Fibroblast of lung (primary cell): ENCODE results near the gene ORM2.

Experiments
- CTCF ChIP-seq, 2 donors: IDR thresholded peaks in 1 of 2; conservative IDR thresholded peaks in 1 of 2; 1 replicate in 1 of 2; 2 replicates in 1 of 2; pipeline ENCODE4 v1.5.1; 2011 to 2012; ENCODE audit warnings: low read length in 2 of 2, control low read depth in 1 of 2, inconsistent platforms in 1 of 2, low read depth in 1 of 2, mild to moderate bottlenecking in 1 of 2
- EZH2 ChIP-seq: IDR thresholded peaks from 2 replicates; pipeline ENCODE4 v1.5.1; 2012; ENCODE audit warnings: low read length, control low read depth, mild to moderate bottlenecking; ENCODE audit errors: missing control alignments

- TF ChIP-seq CTCF (conservative IDR thresholded peaks at IDR 0.05 in 1 of 2, IDR thresholded peaks at IDR 0.05 in 1 of 2; ENCODE audit: low read depth in 1 of 2, low read length in 2 of 2) = no peak
- TF ChIP-seq EZH2 = no peak
These were observed 29.4 kb upstream of the ORM2 start for GRCh38 chr9:114300153-114300845.
